22Rv1 (cell line): ENCODE results near the gene MARVELD3.

Experiments used
- ZFX ChIP-seq: fragments of 450-650 bp; IDR thresholded peaks from 2 replicates; pipeline ENCODE4 v1.6.1; 2017; ENCODE audit warnings: antibody characterized with exemption, borderline replicate concordance
- TF ChIP-seq, protein P1 (sequence below): fragments of 450-650 bp; IDR thresholded peaks from 2 replicates; pipeline ENCODE4 v1.5.1; 2017; ENCODE audit warnings: mild to moderate bottlenecking

- TF ChIP-seq, protein P1, sequence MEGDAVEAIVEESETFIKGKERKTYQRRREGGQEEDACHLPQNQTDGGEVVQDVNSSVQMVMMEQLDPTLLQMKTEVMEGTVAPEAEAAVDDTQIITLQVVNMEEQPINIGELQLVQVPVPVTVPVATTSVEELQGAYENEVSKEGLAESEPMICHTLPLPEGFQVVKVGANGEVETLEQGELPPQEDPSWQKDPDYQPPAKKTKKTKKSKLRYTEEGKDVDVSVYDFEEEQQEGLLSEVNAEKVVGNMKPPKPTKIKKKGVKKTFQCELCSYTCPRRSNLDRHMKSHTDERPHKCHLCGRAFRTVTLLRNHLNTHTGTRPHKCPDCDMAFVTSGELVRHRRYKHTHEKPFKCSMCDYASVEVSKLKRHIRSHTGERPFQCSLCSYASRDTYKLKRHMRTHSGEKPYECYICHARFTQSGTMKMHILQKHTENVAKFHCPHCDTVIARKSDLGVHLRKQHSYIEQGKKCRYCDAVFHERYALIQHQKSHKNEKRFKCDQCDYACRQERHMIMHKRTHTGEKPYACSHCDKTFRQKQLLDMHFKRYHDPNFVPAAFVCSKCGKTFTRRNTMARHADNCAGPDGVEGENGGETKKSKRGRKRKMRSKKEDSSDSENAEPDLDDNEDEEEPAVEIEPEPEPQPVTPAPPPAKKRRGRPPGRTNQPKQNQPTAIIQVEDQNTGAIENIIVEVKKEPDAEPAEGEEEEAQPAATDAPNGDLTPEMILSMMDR = no peak
- no peak for TF ChIP-seq ZFX
Observed at GRCh38 chr16:71629278-71630016, 3.5 kb downstream of the MARVELD3 start.
